Amniotic stem cell (primary cell): ENCODE results near the gene OR10G6.
"Not testable (repeated sequence)": the region's sequence is repeated elsewhere in the genome, so short reads cannot be mapped to it uniquely, and the experiment has no call there.

ENCODE experiments used
- DNase-seq: peaks from one replicate; lab custom pipeline; 2025; lab: John Stamatoyannopoulos, UW

OR10G6 gene

GRCh38 chr11:123995119-123995518 lies at the start of gene OR10G6:
TSS of gene OR10G6 (minus strand) at chr11:123995161. CDS start at chr11:123995161, 0 bp downstream.
- DNase-seq = no peak

GRCh38 chr11:124043420-124043819 lies 48.5 kb upstream of the OR10G6 start:
- DNase-seq = no peak

GRCh38 chr11:124041254-124041653 lies 46.3 kb upstream of the OR10G6 start, which contains the start of gene OR10G7:
TSS of gene OR10G7 (minus strand) at chr11:124041325. CDS start at chr11:124039001, 2,324 bp downstream.
- DNase-seq = no peak

- no peak for DNase-seq
These were observed 44.6 kb upstream of the OR10G6 start for GRCh38 chr11:124039557-124039956.

- DNase-seq = no peak
These were observed 41.7 kb upstream of the OR10G6 start for GRCh38 chr11:124036666-124037065.

GRCh38 chr11:124026498-124026897 lies 31.5 kb upstream of the OR10G6 start, which contains the start of gene OR10G8:
TSS of gene OR10G8 (plus strand) at chr11:124026798. CDS start at chr11:124029623, 2,825 bp downstream.
- DNase-seq = no peak

GRCh38 chr11:124015837-124016236 lies 20.9 kb upstream of the OR10G6 start:
- DNase-seq = not testable (repeated sequence)

GRCh38 chr11:124012697-124013096 lies 17.7 kb upstream of the OR10G6 start, which contains the start of gene OR10G4:
TSS of gene OR10G4 (plus strand) at chr11:124012997. CDS start at chr11:124015575, 2,578 bp downstream.
- DNase-seq = no peak

- DNase-seq = no peak
These were observed 15.7 kb downstream of the OR10G6 start for GRCh38 chr11:123979311-123979710.

- DNase-seq = no peak
These were observed 17.1 kb downstream of the OR10G6 start, which contains the start of gene OR10S1 for GRCh38 chr11:123977731-123978347. TSS of gene OR10S1 (minus strand) at chr11:123977781. CDS start at chr11:123977664, 117 bp downstream.

GRCh38 chr11:123976770-123977560 lies 18.0 kb downstream of the OR10G6 start:
- no peak for DNase-seq

- peak; percentile 54 for DNase-seq
These were observed 21.1 kb downstream of the OR10G6 start for GRCh38 chr11:123973816-123974215.

GRCh38 chr11:123956752-123957151 lies 38.2 kb downstream of the OR10G6 start:
- DNase-seq = no peak

- no peak for DNase-seq
These were observed 49.8 kb downstream of the OR10G6 start for GRCh38 chr11:123945132-123945531.
